ENCODE results near the gene ARSD.
"Not testable (repeated sequence)": the region's sequence is repeated elsewhere in the genome, so short reads cannot be mapped to it uniquely, and the experiment has no call there.

Gene ARSD, protein sequence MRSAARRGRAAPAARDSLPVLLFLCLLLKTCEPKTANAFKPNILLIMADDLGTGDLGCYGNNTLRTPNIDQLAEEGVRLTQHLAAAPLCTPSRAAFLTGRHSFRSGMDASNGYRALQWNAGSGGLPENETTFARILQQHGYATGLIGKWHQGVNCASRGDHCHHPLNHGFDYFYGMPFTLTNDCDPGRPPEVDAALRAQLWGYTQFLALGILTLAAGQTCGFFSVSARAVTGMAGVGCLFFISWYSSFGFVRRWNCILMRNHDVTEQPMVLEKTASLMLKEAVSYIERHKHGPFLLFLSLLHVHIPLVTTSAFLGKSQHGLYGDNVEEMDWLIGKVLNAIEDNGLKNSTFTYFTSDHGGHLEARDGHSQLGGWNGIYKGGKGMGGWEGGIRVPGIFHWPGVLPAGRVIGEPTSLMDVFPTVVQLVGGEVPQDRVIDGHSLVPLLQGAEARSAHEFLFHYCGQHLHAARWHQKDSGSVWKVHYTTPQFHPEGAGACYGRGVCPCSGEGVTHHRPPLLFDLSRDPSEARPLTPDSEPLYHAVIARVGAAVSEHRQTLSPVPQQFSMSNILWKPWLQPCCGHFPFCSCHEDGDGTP

DNA sequence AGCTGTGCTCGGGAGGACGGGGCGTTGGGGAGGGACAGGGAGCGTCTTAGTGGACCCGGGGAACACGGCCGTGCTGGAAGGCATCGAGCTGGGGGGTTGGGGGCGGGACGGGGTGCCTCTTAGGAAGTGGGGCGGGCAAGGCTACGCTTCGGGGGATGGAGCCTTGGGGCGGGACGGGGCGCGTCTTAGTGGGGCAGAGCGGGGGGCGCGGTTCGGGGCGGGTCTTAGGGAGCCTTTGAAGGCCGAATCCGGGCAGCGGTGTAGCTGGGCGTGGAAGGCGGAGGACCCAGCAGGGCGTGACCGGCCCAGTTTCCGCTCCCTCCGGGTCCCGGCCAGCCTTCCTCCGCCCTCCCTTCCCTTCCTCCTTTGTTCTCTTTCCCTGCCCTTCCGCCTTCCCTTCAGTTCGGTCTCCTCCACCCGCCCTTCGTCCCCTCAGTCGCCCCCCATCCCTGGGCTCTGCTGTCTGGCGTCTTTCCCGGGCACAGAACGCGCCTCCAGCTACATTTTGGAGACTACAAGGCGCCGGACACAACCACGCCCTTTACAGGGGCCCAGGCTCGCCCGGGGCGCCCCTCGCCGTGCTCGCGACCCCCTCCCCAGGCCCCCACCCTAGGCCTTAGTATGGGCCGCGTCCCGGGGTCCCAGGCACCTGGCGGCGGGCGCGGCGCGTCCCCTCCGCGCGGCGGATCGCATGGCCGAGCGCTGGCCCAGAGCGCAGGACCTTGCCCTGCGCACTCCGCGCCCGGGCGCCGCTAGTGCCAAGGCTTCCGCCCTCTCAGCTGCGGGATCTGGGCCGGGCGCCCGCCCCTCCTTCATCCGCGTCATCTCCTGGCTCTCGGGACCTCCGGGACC lies at the start of gene ARSD:
TSS of gene ARSD (minus strand) at position 757 of the 852 bp plus-strand sequence. CDS start at position 693, 64 bp downstream.
- peak; percentile 82 for DNase-seq

DNA sequence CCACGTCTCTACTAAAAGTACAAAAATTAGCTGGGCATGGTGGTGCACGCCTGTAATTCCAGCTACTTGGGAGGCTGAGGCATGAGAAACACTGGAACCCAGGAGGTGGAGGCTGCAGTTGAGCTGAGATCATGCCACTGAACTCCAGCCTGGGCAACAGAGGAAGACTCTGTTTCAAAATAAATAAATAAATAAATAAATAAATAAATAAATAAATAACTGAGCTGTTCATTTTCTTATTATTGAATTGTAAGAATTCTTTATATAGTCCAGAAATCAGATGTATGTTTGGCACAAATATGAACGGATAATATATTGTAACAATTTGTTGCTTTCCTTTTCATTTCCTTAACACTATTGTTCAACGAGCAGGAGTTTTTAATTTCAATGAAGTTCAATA lies 49.5 kb upstream of the ARSD start:
- DNase-seq, result not testable (repeated sequence)

DNA sequence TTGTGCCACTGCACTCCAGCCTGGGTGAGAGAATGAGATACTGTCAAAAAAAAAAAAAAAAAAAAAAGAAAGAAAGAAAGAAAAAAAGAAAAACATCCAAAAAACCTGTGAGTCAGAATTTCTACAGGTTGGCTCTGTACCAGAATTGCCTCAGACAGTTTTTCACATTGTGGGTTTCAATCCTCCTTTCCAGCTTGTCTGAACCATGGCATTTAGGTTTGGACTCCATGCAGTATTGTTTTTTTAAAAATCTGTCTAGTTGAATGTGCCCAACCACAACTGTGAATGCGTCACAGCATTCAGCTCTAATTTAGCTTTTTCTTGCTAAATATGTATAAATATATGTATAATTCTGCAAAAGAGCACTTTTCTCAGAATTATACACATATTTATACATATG lies 45.8 kb upstream of the ARSD start:
- no peak for DNase-seq

DNA sequence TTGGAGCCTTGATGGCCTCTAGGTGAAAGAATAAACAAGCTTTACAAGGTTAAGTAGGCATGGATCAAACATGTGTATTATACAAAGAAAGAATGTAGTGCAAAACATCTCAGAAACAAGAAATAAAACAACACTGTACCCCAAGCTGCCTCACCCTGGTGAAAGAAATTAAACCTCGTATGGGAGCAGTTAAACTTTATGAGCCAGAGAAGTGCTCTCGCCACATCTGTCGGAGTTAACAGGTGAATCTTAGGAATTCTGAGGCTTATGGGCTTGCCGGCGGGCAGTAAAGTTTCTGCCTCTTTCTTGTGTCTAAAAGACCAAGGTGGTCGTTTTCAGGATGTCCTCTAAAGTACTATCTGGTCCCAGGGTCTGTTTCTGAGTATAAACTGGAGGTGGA lies 43.3 kb upstream of the ARSD start:
- DNase-seq, result no peak

DNA sequence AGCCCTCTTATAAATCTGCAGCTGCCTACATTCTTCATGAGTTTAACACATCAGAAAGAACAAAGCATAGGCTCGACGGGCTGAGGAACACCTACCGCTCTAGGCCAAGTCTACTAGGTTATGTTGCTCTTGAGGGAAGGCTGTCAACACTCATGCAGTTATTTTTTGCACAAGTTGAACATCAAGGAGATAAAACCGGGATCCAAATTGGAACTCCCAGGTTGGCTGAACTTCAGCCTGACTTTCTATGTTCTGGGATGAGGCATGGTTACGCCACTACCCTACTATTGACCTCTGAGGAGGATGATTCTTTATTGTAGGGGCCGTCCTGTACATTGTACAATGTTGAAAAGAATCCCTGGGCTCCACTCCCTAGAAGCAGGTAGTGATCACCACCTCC lies 39.9 kb upstream of the ARSD start:
- DNase-seq, result no peak

DNA sequence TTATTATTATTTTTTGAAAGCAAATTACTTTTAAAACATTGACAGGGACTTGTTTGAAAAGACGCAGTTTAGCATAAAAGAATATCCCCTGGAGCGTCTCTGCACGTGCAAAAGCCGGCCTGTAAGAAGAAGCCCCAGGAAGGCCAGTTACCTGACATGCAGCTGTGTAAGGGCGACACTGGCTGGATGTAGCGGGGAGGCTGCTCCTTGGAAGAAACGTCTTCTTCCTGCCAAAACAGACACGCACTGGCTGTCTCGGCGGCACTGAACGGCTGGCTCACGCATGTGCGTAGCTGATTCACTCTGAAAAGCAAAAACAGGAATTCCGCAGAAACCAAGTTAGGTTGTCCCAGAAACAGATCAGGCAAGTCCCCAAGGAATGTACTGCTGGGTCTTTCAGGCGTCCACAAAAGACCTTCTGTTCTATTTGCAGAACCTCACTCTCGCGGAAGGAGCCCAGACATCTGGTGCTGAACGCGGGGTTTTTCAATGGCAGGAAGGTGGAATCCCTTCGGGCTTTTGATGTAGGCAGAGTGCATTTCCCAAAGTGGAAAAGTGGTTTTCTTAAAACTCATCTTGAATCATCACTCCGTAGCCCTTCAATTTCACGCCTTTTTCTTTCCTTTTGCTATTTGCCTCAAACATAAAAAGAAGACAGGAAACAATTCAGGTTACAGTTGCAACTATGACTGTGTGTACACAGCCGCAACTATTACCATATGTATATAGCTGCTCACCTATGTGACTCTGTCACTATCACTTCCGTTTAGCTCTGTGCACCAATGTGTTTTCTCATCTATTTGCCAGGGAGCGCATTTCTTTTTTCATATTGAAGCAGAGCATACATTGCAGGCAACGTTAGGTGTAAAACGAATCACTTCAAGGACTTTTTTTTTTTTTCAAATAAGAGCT lies 39.1 kb upstream of the ARSD start:
- no peak for DNase-seq

DNA sequence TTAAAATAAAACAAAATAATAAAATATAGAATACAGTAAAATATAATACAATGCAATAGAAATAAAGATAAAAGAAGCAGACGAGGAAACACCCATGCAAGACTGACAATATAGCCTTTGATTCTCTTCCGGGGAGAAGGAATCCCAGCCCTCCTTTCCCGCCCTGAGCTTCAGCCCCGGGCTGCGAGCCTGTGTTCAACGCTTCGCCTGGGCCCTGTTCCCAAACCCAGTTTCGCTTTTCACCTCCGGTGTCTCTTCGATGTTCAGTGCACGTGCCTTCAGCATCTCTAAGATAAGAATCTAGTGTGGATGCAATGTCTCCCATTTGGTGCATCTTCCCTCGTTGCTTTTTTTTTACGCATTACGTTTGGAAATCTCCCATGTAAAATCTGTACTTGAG lies 38.4 kb upstream of the ARSD start:
- DNase-seq, result no peak

DNA sequence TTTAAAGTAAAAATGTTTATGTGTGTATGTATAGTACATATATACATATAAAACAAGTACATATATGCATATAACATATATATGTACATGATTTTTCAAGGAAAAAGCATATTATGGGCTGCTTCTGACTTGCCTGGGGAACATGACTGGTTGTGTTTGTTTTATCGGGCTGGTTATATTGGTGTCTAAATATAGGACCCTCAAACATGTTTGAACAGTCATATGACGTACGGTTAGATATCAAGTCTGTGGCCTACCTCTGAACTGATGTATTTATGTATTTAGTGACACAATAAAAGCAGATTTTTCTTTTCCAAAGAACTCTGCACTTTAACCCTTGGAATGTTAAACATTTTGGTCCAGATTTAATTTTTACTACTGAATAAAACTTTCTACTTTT lies 37.9 kb upstream of the ARSD start:
- no peak for DNase-seq

DNA sequence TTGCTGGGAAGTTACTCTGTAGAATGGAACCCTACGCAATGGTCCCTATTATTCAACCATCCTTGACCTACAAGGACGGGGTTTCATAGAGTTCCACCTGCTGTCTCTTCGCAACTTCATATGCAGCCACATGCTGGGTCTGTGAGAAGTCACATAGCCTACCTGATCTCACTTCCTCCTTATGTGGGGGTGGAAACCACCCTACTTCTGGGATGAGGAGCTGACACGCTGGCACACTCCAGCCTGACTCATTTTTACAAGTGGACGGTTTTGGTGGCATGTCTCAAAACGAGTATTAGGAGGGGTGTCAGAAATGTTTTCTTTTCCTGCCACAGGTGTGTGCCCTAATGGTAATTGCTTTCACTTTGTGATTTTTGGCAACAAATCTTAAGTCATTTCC lies 36.8 kb upstream of the ARSD start:
- DNase-seq, result no peak

DNA sequence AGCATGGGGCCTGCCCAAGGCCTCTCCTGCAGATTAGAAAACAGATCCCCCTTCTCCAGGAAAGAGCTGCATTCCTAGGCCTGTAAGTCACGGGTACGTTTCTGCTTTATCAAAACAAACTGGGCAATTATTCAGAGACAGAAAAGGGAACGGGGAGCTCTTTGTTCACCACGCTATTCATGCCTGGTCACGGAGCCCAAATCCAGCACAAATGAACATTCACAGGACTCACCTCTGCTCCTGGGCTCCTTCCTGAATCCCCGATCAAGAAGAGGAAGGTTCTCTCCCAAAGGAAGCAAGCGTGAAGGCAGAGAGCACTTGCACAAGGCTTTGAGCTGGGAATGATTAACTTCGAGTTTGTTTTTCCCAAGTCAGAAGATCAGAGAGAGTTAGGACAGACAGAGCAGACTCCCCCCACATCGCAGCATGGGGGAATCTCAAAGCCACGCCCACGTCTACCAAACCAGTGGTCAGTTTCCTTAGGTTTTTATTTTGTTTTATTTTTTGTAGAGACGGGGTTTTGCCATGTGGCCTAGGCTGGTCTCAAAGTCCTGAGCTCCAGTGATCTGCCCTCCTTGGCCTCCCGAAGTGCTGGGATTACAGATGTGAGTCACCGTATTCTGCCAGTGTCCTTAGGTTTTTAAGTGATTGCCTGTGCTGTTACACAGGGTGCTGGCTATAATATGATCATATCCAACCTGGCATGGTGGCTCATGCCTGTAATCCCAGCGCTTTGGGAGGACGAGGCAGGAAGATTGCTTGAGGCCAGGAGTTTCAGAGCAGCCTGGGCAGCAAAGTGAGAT lies 35.1 kb upstream of the ARSD start:
- not testable (repeated sequence) for DNase-seq

DNA sequence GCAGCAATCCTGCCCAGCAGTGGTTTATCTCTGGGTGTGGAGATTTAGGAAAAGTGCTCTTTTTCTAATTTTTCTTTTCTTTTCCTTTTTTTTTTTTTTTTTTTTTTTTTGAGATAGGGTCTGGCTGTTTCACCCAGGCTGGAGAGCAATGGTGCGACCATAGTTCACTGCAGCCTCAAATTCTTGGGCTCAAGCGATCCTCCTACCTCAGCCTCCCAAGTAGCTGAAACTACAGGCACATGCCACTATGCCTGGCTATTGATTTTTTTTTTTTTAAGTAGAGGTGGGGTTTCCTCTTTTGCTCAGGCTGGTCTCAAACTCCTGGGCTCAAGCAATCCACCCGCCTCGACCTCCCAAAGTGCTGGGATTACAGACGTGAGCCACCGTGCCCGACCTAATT lies 34.3 kb upstream of the ARSD start:
- DNase-seq, result not testable (repeated sequence)

DNA sequence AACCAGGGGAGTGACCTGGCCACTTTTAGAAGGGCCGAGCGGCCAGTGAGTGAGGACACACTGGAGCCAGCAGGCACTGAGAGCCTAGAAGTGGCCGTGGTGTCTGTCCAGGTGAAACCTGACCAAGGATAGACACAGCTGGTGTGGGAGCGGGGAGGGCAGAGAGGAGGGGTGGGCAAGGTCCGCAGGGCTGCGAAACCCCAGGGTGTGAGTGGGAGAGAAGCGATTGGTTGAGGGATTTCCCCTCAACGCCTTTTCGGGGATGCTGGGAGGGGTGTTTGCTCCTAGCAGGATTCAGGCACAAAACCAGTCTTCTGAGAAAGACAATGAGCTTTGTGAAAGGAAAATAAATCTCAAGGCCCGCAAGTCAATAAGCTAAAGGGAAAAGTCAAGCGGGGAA lies 33.2 kb upstream of the ARSD start:
- DNase-seq, result no peak

DNA sequence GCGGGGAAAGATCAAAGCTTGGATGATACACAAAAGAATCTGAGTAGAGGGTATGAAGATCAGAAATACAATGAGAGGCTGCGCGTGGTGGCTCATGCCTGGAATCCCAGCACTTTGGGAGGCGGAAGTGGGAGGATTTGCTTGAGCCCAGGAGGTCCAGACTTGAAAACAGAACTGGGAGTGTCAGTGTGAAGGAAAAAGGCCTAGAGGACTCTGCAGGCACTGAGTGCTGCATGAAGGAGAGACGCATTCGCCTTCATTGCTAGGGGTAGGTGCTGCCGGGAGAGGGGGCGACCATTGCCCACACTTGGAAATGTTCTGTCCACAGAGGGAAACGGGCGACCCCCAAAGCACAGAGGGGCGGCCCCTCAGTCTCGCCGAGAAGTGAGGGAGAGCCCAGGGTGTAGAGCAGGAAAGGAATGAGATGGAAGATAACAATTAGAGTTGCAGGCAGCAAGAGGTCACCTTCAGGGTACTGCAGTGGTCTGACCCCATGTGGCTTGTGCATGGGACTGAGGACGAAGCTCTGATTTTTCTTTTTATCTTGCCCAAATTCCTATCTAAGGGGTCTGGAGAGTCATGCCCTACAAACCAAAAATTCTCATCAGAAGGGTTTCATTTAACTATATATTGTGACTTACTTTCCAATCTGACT lies 31.8 kb upstream of the ARSD start:
- no peak for DNase-seq

DNA sequence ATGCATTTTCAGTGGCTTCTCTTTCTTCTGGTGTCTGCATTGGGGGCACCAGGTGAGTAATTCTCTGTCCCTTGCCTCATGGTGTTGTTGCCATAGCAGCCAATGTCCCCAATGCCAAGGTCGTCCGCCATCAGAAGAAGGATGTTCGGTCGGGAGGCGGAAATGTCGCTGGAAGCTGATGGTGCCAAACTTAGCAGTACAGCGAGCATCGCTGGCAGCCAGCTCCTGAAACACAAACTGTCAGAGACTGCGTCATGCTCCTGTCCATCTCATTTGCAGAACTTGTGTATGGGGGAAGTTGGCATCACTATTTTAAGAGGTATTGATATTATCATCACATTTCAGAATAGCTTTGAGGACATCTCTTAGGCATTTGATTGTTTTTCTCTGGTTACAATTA lies 29.1 kb upstream of the ARSD start:
- no peak for DNase-seq

DNA sequence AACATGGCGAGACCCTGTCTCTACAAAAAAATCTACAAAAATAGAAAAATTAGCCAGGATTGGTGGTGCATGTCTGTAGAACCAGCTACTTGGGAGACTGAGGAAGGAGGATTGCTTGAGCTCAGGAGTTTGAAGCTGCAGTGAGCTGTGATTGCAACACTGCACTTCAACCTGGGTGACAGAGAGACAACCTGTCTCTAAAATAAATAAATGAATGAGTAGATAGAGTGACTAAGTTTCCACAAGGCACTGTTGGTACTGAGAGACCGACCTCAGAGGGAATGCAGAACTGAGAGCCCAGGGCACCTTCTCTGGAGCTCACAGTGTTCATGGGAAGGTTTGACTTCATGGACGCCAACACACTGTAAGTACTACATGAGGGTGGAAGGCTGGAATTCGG lies 26.7 kb upstream of the ARSD start:
- DNase-seq, result no peak

DNA sequence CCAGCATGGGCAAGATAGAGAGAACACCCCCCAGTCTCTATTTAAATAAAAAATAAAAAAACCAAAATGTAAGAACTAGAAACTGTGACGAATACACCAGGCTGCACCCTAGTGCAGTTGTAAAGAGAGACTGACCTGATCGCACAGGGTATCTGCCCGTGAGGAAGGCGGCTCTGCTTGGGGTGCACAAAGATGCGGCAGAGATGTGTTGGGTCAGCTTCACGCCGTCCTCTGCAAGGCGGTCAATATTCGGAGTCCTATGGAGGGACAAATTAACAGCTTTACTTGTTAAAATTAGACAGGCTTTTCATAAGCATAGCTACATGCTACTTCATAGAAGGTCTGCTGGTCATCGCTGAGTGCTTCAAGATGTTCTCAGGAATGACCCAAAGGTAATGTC lies 26.1 kb upstream of the ARSD start:
- no peak for DNase-seq

DNA sequence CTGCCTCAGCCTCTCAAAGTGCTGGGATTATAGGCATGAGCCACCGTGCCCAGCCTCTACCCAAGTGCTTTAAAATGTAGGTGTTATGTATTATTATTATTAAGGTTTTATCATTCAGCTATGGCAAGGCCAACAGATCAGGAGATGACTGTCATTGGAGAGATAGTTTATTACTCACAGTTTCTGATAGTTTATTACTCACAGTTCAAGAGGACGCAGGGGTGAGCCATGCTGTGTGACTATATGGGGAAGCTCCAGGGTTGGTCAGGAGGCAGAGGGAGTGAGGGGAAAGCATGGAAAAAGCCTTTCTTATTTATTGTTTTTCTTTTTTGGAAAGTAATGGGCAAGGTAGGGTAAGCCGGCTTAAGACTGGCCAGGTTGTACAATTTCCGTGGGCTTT lies 25.4 kb upstream of the ARSD start:
- no peak for DNase-seq

DNA sequence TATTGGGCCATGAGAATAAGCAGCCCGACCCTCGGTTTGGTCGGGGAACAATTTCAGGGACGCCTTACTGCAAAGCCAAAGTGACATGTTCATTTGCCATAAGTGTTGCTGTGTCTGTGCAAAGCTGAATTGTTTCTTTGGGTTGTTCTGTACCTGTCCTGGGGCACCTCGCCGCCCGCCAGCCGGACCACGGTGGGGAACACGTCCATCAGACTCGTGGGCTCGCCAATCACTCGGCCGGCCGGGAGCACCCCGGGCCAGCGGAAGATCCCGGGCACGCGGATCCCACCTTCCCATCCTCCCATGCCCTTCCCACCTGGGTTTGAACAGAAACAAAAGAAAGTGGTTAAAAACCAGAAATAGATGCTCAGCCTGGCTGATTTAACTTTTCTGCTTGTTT lies 8.8 kb upstream of the ARSD start:
- not testable (repeated sequence) for DNase-seq

DNA sequence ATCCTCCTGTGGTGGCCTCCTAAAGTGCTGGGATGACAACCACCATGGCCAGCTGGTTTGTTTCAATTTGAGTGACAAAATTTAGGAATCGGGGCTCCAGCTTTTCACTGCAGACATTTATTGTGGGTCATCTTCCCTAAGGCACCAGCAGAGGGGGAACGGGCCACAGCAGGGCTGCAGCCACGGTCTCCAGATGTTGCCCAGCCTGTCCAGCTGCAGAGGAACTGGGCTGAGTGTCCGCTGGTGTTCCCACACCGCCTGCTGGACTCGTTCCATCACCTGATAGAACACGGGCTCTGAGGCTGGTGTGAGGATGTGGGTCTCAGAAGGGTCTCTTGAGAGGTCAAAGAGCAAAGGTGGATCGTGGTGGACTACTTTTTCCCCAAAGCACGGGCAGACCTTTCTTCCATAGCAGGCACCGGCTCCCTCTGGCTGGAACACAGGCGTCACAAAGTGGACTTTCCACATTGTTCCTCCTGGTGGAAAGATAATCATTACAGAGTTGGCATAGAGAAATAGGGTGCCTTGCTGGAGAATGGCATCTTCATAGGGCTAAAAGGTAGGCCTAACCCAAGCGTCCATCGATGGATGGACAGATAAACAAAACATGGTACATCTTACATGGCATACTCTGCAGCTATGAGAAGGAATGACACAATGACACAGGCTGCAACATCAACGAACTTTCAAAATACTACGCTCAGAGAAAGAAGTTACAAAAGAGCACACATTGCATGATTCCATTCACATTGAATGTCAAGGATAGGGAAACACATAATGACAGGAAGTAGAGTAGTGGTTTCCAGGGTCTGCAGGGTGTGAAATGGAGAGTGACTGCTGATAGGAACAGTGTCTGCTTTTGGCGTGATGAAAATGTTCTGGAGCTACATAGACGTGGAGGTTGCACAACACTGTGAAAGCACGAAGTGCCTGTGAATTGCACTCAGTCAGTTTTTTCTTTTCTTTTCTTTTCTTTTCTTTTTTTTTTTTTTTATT lies 5.9 kb upstream of the ARSD start:
- no peak for DNase-seq
